HTR-8/SVneo (cell line): Measurements from ENCODE around the gene GTF3C5.
"Not testable (repeated sequence)": the region's sequence is repeated elsewhere in the genome, so short reads cannot be mapped to it uniquely, and the experiment has no call there.

Experiments used
- DNase-seq: peaks from one replicate; pipeline ENCODE4 v3.0.0; 2011; ENCODE audit warnings: low spot score, mixed read lengths; ENCODE audit not compliant: insufficient read length
- FAIRE-seq: peaks from 2 replicates; lab custom pipeline; 2011; peaks lifted over from hg19 to GRCh38; lab: Jason Lieb, UNC

Gene GTF3C5, protein sequence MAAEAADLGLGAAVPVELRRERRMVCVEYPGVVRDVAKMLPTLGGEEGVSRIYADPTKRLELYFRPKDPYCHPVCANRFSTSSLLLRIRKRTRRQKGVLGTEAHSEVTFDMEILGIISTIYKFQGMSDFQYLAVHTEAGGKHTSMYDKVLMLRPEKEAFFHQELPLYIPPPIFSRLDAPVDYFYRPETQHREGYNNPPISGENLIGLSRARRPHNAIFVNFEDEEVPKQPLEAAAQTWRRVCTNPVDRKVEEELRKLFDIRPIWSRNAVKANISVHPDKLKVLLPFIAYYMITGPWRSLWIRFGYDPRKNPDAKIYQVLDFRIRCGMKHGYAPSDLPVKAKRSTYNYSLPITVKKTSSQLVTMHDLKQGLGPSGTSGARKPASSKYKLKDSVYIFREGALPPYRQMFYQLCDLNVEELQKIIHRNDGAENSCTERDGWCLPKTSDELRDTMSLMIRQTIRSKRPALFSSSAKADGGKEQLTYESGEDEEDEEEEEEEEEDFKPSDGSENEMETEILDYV

DNA sequence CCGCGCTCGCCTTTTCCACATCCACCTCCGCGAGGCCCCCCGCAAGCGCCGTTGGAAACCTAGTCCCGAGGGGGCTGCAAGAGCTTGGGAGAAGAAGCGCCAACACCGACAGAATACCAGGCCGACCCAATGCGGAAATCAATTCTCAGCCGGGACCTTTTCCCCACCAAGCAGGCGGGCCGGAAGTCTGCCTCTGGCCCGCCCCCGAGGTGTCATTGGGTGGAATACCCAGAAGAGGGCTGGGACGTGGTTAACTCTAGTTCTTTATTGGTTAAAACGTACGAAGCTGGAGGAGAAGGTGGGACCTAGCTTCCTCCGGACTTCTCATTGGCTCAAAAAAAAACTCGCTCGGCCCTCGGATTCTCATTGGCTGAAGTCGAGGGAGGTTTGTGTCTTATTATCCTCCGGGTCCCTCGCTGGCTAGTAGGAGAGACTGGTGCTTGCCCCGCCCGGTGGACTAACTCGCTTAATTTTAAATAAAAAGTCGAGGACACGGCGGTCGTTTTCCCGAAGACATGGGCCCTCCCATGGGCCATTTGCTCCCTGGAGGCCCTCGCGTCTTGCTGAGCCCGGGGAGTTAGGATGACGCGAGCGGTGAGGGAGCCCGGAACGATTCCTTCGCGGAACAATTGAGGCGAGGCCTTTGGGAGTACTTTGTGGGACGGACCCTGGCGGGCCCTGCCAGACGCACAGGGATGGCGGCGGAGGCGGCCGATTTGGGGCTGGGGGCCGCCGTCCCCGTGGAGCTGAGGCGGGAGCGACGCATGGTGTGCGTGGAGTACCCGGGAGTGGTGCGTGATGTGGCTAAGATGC is at the start of gene GTF3C5:
Gene GTF3C5 (plus strand): TSS at position 681 of the 813 bp plus-strand sequence. CDS start 15 bp downstream, at position 696.
- peak; percentile 13 for FAIRE-seq

DNA sequence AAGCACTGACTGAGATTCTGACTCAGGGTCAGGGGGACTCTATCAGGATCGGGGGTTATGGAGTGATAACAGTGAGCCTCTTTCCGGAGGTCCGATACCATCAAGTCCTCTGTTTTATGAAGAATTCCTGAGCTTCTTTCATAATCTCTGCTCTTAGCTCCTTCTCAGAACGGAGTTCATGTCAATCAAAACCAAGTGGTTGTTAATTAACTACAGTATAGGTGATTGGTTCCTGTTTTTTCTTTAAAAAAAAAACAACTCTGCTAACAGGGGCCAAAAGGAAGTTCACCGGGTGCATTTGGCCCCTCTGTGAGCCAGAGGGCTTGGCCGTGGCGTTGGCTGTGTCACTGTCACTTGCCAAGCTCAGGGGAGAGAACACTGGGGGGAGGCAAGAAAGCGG is 48.3 kb upstream of the GTF3C5 start:
- no peak for FAIRE-seq
- DNase-seq = no peak

More for the DNA sequence above, at the start of gene GTF3C5:
- DNase-seq = peak; percentile 97

DNA sequence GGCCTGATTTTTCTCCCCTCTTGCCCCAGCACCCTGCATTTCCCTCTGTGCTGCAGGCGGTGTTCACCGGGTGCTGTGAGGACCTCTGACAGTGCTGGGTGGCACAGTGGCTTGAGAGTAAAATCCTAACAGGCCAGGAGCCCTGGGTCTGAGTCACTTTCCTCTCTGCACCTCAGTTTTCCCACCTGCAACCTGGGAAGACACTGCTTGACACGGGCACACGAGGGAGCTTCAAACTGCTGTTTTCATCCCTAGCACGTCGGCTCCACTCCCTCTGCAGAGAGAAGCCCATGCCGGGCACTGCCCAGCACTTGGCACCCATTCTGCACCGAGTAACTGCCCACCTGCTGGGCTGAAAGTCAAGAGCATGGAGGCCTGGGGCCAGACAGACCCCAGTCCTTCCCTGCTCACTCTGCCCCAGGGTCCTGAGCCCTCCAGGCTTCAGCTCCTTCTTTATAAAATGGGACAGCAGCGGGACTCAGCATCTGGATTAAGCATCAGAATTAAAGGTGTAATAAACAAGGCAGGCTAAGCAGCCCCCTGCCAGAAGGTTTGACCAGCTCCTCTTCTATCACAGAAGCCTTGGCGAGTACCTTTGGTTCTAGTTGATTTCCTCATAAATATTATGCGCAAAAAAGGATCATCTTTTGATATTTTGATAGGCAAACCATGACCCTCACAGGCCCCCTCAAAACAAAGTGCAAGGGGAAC is 47.2 kb upstream of the GTF3C5 start:
- DNase-seq = no peak
- FAIRE-seq = no peak

DNA sequence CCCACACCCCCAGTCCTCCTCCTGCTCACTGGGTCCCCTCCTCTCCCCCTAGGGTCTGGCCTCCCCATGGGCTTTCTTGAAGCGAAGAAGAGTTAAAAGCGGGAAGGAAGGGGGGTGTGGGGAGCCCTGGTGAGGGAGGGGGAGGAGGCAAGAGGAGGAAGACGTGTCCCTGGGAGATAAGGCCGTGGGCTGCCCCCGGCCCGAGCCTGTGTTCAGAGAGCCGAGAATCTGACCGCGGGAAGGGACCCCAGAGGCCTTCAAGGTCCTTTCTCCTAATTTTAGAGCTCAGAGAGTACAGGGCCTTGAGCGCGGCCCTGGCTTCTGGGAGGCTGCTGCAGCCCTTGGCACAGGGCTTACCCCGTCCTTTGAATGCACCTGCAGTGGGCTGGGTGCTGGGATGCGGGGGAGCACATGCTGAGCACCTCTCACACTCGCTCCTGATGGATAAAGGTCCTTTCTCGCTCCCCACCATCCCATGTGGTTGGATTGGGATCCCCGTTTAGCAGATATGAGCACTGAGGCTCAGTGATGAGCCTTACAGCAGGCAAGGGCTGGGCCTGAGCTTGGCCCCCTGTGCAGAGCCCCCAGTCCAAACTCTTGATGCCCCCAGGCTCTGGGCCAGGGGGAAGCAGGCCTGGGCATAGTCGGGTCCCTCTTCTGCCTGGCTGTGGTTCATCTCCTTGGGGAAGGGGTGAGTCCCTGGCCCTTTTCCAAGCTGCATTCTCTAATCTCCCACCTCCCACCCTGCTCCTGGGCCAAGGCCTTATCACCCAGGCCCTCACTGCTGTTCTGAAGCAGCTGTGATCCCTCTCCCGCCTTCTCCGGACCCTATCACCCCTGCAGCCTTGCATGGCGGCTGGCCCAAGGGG is 46.4 kb upstream of the GTF3C5 start:
- no peak for DNase-seq
- FAIRE-seq = no peak

DNA sequence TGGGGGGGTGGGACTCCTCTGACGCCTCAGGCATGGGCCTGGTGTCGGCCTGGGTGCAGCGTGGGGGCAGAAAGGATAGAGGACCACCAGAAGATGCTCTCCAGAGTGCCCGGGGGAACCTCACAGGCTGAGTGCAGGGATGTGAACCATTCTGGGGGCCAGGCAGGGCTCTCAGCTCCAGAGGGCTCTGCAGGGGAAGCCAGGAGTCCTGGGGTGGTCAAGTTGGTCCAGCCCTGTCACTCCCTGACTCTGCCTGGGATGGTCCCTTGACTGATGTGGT is 45.8 kb upstream of the GTF3C5 start:
- DNase-seq = no peak
- FAIRE-seq = no peak

DNA sequence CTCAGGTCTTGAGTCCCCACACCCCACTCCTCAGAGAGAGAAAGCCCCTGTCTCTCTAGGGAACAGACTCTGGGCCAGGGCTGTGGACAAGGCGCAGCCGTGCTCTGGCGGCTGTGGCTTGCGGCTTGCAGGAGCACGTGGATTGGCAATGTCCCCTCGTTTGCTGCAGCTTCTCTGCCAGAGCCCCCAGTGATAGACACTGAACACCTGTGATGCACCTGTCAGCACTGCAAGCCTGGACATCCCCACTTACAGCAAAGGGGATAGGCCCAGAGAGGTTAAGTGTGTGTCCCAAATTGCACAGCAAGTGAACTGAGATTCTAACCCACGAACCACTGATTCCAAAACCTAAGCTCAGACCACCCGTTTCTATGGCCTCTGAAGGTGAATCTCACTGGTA is 45.3 kb upstream of the GTF3C5 start:
- DNase-seq (no peak), FAIRE-seq (no peak)

DNA sequence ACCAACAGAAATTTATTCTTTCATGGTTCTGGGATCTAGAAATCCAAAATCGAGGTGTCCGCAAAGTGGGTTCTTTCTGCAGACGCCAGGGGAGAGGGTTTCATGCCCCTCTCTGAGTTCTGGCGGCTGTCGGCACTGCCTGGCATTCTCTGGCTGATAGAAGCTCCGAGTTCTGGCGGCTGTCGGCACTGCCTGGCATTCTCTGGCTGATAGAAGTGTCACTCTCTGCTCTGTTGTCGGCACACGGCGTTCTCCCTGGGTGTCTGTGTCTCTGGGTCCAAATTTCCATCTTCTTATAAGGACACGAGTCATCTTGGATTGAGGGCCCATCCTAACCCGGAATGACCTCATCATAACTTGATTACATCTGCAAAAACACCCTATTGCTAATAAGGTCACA is 44.7 kb upstream of the GTF3C5 start:
- DNase-seq = no peak
- FAIRE-seq = no peak

DNA sequence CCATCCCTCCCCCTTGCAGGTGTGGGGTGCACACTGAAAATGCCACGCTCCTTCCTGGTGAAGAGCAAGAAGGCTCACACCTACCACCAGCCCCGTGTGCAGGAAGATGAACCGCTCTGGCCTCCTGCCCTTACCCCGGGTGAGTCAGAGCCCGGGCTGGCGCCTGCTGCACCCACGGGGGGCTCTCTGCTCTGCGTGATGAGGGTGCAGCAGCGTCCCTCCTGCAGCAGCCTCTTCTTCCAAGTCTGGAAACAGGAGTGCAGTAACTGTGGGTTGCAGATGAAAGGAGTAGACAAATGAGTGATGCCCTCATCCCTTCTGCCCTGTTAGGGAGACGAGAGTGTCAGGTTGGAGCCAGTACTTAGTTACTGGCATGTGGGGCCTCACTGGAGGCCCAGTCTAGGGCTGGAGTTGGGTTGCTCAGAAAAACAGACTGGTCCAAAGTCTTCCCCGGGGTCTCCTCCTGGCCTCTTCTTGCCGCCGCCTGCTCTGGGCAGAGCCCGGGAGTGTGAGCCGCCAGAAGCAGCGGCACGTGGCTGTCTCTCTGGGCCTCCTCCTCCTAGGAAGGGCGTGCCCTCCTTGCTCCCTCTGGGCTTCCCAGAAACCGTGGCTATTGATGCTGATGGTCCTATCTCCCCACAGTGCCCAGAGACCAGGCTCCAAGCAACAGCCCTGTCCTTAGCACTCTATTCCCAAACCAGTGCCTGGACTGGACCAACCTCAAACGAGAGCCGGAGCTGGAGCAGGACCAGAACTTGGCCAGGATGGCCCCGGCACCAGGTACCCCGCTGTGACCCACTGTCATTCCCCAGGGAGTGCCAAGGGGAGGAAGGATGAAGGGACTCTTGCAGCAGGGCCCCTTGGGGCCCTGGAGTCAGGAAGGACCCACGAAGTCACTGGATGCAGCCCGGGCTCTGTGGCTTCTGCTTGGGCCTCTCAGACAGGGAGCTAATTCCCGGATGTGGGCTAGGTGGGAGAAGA is 43.9 kb upstream of the GTF3C5 start:
- no peak for FAIRE-seq
- no peak for DNase-seq

DNA sequence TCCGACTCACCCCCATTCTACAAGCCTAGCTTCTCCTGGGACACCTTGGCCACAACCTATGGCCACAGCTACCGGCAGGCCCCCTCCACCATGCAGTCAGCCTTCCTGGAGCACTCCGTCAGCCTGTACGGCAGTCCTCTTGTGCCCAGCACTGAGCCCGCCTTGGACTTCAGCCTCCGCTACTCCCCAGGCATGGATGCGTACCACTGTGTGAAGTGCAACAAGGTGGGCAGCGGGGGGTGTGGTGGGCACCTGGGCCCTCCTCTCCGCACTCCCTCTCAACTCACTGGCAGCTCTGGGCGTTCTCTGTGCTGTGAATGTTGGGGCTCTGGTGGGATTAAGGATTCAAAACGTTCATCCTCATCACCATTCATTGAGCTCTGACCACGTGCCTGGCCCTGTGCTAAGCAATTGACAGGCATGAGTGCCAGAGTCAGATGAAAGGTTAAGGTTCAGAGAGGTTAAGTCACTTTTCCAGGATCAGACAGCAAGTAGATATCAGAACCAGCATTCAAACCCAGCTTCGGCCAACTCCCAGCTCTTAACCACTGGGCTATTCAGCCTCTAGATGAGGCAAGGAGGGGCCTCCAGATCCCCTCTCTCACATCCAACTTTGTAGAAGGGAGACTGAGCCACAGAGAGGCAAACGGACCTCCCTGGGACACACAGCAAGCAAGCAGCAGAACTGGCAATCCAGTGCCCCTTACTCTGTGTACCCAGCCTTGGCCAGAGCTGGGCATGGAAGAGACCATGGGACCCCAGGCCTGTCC is 42.4 kb upstream of the GTF3C5 start:
- no peak for FAIRE-seq
- no peak for DNase-seq

DNA sequence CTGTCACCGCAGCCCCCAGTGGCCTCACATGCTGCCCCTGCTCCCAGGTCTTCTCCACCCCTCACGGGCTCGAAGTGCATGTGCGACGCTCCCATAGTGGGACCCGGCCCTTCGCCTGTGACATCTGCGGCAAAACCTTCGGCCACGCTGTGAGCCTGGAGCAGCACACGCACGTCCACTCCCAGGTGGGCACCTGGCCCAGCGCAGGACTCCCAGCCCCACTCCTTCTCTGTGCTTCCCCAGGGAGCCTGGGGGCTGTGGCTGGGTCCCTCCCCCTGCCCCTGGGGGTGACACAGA is 41.8 kb upstream of the GTF3C5 start:
- no peak for DNase-seq
- FAIRE-seq = no peak

DNA sequence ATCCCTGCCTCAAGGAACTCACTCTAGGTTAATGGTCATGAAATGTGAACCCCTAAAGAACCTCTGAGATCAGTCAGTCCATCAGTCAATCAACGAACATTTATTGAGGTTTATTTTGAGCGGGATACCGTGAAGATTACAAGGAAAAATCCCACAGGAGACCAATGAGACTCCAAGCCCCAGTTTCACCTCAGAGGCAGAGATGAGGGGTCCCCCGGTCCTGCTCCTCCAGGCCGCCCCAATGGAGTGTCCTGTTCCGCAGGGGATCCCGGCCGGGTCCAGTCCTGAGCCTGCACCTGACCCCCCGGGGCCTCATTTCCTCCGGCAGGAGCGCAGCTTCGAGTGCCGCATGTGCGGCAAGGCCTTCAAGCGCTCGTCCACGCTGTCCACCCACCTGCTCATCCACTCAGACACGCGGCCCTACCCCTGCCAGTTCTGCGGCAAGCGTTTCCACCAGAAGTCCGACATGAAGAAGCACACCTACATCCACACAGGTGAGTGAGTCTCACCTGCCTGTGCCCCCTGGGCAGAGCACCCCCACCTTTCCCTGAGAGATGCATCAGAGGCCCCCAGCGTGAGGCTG is 41.3 kb upstream of the GTF3C5 start:
- FAIRE-seq = no peak
- no peak for DNase-seq

DNA sequence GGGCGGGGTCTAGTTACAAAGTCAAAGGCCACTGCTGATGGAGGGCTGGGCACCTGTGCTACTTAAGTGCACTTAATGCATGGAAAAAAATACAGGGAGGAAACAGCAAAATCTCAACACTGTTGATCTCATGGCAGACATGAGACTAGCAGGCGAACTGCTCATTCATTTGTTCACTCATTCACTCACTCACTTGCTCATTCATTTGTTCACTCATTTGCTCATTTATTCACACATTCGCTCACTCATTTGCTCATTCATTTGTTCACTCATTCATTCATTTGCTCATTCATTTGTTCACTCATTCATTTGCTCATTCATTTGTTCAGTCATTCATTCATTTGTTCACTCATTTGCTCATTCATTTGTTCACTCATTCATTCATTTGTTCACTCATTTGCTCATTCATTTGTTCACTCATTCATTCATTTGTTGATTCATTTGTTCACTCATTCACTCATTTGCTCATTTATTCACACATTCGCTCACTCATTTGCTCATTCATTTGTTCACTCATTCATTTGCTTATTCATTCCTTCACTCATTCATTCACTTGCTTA is 40.7 kb upstream of the GTF3C5 start:
- peak; percentile 24 for DNase-seq
- not testable (repeated sequence) for FAIRE-seq

DNA sequence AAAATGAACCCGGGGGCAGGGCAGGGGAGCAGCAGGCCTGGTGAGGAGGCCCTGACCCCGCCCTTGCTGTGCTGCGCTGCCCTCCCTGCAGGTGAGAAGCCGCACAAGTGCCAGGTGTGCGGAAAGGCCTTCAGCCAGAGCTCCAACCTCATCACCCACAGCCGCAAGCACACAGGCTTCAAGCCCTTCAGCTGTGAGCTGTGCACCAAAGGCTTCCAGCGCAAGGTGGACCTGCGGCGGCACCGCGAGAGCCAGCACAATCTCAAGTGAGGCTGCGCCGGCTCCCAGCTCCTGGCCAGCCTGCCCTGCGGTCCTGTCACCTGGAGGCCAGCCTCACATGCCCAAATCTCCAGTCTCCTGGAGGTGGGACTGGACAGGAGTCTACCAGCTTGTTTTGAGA is 40.0 kb upstream of the GTF3C5 start:
- FAIRE-seq (no peak), DNase-seq (no peak)

DNA sequence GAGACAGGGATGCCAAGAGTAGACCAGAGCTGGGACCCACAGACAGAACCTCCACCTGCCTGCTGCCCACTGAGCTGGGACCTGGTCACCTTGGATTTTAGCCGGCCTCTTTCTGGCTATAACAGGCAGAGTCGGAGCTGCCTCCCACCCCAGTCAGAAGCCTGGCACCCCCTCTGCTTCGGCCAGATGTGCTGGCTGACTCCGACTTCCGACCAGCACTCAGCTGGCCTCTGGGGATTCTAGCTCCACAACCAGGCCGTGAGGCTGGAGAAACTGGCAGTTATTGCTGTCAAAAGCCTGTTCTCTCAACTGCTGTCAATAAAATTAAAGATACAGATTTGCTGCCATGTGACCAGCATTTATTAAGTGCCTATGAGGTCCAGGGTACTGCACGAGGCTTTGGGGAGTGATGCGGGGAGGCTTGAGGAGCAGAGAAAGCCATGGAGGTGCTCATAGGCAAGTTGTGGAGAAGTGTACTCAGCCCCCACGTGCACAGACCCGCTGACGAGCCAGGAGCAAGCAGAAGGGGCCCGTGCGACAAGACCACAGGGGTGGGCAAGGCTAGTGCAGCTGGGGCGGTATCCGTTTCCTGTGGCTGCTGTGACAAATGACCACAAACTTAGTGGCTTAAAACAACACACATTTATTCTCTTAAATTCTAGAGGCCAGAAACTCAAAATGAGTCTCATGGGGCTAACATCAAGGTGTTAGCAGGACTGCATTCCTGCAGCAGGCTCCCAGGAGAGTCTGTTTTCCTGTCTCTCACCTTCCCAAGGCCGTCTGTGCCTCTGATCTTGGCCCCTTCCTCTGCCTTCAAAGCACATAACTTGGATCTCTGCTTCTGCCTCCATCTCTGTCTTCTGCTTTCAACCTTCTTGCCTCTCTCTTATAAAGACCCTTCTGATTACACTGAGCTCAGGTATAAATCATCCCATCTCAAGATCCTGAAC is 39.2 kb upstream of the GTF3C5 start:
- FAIRE-seq (no peak), DNase-seq (no peak)

DNA sequence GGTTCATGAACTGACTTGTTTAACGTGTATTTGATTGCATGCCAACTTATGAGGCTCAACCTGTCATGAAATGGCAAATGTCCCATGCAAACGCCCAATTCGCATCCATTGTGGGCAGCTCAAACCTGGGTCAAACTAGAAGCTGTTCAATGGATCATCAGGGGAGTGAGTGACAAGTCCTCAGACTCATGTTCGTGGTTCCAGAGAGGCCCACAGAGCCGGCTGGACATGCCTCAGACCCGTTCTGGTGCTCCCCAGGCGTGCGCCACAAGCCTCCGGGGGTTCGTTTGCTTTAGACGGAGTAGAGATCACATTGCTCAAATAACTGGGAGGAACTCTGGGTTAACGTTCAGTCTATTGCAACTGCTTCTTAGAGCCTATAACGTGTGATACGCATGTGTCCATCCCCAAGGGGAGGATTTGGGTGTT is 37.3 kb upstream of the GTF3C5 start:
- DNase-seq = no peak
- no peak for FAIRE-seq

DNA sequence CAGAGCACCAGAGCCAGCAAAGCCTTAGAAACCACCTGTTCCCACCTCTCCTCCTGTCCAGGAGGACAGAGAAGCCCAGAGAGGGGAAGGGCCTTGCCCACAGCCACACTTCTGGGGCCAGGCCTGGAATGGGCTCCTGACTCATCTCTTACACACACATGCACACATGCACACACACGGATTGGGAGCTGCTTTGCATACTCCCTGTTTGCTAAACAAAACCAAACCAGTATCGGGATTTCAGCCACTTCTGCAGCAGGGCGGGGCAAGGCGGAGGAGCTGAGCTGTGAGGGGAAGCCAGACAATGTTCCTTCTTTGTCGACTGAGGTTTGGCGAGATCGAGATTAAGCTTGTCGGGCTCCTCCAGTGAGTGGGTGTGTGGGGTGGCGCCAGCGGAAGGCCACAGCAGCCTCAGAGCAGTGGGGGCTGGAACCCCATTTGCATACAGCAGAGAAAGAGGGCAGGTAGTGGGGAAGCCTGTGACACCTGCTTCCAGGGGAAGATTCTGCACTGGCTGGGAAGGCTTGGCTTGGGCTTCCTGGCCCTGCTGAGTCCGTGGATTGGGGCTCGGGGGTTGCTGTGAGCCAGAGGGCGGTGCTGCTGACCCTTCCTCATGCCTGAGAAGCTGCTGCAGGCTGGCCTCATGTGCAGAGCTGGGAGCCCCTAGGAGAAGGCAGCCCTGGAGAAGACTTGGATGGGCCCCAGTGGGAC is 36.2 kb upstream of the GTF3C5 start:
- FAIRE-seq (no peak), DNase-seq (no peak)
